ENCODE data around the gene LINGO1.

LINGO1 gene

DNA sequence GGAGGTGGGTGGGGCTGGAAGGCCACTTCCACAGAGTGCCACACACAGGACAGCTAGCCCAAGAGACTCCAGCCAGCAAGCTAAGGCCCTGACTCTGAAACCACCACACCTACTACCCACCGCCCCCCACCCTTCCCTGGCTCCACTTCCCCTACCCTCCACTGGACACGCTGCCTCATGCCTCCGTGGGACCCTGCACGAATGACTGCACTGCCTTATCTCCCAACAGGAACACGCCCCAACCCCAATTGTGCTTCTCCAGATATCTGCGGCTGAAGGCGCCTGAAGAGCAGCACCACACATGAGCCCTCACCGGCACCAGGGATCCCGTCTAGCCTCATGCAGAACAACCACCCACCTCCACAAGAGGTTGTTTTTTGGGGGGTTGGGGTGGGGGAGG lies 2.7 kb downstream of the LINGO1 start:
- ChIA-PET CTCF (no interaction called here), POLR2A (ENCODE audit: low non-redundant PET) (no interaction called here)
- TF ChIP-seq, protein P1, sequence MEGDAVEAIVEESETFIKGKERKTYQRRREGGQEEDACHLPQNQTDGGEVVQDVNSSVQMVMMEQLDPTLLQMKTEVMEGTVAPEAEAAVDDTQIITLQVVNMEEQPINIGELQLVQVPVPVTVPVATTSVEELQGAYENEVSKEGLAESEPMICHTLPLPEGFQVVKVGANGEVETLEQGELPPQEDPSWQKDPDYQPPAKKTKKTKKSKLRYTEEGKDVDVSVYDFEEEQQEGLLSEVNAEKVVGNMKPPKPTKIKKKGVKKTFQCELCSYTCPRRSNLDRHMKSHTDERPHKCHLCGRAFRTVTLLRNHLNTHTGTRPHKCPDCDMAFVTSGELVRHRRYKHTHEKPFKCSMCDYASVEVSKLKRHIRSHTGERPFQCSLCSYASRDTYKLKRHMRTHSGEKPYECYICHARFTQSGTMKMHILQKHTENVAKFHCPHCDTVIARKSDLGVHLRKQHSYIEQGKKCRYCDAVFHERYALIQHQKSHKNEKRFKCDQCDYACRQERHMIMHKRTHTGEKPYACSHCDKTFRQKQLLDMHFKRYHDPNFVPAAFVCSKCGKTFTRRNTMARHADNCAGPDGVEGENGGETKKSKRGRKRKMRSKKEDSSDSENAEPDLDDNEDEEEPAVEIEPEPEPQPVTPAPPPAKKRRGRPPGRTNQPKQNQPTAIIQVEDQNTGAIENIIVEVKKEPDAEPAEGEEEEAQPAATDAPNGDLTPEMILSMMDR (conservative IDR thresholded peaks at IDR 0.05; ENCODE audit: low read depth), result no peak
- no peak overlapping the region for H3K27ac ChIP-seq
- DNase-seq (ENCODE audit: low spot score), result no peak

- DNase-seq (ENCODE audit: low spot score), result no peak
- ChIA-PET CTCF (no interaction called here), POLR2A (ENCODE audit: low non-redundant PET) (no interaction called here)
- TF ChIP-seq, protein P1 (conservative IDR thresholded peaks at IDR 0.05; ENCODE audit: low read depth), result no peak
- no peak overlapping the region for H3K27ac ChIP-seq
Observed at GRCh38 chr15:77629070-77630030, 3.4 kb downstream of the LINGO1 start.

- TF ChIP-seq, protein P1 (conservative IDR thresholded peaks at IDR 0.05; ENCODE audit: low read depth), result no peak
- H3K27ac ChIP-seq, result no peak overlapping the region
- CTCF ChIA-PET, result no interaction called here
Observed at GRCh38 chr15:77628010-77628409, 4.7 kb downstream of the LINGO1 start.

GRCh38 chr15:77627581-77627980 lies 5.1 kb downstream of the LINGO1 start:
- POLR2A ChIA-PET (ENCODE audit: low non-redundant PET), result no interaction called here
- CTCF ChIA-PET, result no interaction called here
- no peak overlapping the region for H3K27ac ChIP-seq
- DNase-seq (ENCODE audit: low spot score), result no peak
- TF ChIP-seq, protein P1 (conservative IDR thresholded peaks at IDR 0.05; ENCODE audit: low read depth), result no peak

More at GRCh38 chr15:77628010-77628409, 4.7 kb downstream of the LINGO1 start:
- no peak for DNase-seq (ENCODE audit: low spot score)
- POLR2A ChIA-PET (ENCODE audit: low non-redundant PET), result no interaction called here

- TF ChIP-seq, protein P1 (conservative IDR thresholded peaks at IDR 0.05; ENCODE audit: low read depth), result no peak
- no peak for DNase-seq (ENCODE audit: low spot score)
- no peak overlapping the region for H3K27ac ChIP-seq
- ChIA-PET CTCF (no interaction called here), POLR2A (ENCODE audit: low non-redundant PET) (no interaction called here)
Observed at GRCh38 chr15:77627067-77627466, 5.6 kb downstream of the LINGO1 start.

- TF ChIP-seq, protein P1 (conservative IDR thresholded peaks at IDR 0.05; ENCODE audit: low read depth), result no peak
- no peak overlapping the region for H3K27ac ChIP-seq
- ChIA-PET CTCF (interaction anchor here (0.9 kb wide), 1 partner anchor 83 kb away, joined by 3 read pairs; no protein-coding TSS in a partner anchor), POLR2A (ENCODE audit: low non-redundant PET) (no interaction called here)
- no peak for DNase-seq (ENCODE audit: low spot score)
Observed at GRCh38 chr15:77626002-77626401, 6.7 kb downstream of the LINGO1 start.

All from RWPE1 (cell line).